ENCODE measurements around the gene C17orf75. TPM values are rescaled to one million over a fixed set of nuclear protein-coding genes. Genes with fewer than 3 reads are reported as not detected.
A peak's percentile ranks its signal among the peaks of the same experiment; 100 is the strongest.
"Not testable (repeated sequence)": the region's sequence is repeated elsewhere in the genome, so short reads cannot be mapped to it uniquely, and the experiment has no call there.

C17orf75 gene
- polyA plus RNA-seq, 3 donors: 4.1 to 5.7 (median 5.0) TPM

DNA sequence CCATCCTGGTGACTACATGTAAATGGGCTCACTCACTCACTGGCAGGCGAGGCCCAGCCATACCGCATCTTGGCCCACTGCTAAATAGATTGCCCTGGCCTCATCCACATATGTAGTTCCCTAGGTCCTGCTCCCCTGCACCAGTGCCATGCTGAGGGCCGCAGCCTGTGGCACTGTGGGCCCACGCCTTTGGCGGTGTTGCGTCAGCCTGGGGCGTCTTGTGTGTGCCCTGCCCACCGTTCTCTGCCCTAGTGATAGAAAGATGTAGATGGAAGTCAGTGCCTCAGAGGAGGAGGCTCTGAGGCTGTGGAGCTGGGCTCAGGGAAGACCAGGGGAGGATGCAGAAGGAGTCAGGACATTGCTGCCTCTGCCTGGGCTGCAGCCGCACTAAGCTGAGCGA is 18.9 kb downstream of the C17orf75 start:
- TF ChIP-seq CTCF (IDR thresholded peaks at IDR 0.05): no peak
- Mint-ChIP-seq H3K9me3 (peaks cover 0 to 3% (median 0%) of the 10 kb centered on the region in 7 donors), H3K36me3 (peaks cover 0 to 2% of the 10 kb centered on the region in 2 donors), H3K4me3 (peak overlapping the region in 1 of 2 donors; percentile 9), H3K27me3 (ENCODE audit: low read depth in 3 of 3) (peaks cover 2 to 8% (median 4%) of the 10 kb centered on the region in 3 donors), H3K27ac (peak overlapping the region in 3 of 7 donors; percentile 35 to 70 (median 58)), H3K4me1 (peaks cover 38% of the 10 kb centered on the region)
- Histone ChIP-seq H3K27ac (ENCODE audit: low read depth in 1 of 2, low read length in 2 of 2) (no peak overlapping the region), H3K9me3 (replicated peaks in 1 of 2; ENCODE audit: control insufficient read depth in 1 of 2, insufficient read depth in 1 of 2, low read length in 2 of 2) (no peaks in the 10 kb centered on the region), H2AFZ (ENCODE audit: insufficient read depth, low read depth, low read length, poor library complexity, severe bottlenecking) (peak overlapping the region; percentile 67), H3K9ac (ENCODE audit: insufficient read depth, low read length, poor library complexity, severe bottlenecking) (no peak overlapping the region), H4K20me1 (ENCODE audit: insufficient read depth, low read length) (no peaks in the 10 kb centered on the region), H3K4me3 (replicated peaks in 1 of 3; ENCODE audit: low read depth in 2 of 3, low read length in 3 of 3) (no peak overlapping the region), H3K27me3 (ENCODE audit: control insufficient read depth in 2 of 2, insufficient read depth in 2 of 2, low read length in 2 of 2) (no peaks in the 10 kb centered on the region), H3K4me2 (replicated peaks; ENCODE audit: extremely low read depth, low read length, poor library complexity, severe bottlenecking) (no peak overlapping the region), H3K79me2 (ENCODE audit: insufficient read depth, low read length) (no peaks in the 10 kb centered on the region), H3K36me3 (replicated peaks in 1 of 2; ENCODE audit: control insufficient read depth in 1 of 2, insufficient read depth in 2 of 2, low read length in 2 of 2) (no peaks in the 10 kb centered on the region), H3K4me1 (ENCODE audit: control insufficient read depth in 1 of 2, insufficient read depth in 2 of 2, low read length in 2 of 2) (peaks cover 23 to 35% of the 10 kb centered on the region in 2 donors)
- 60% methylated on average over 10 of the region's 10 CpGs for WGBS (ENCODE audit: insufficient coverage)
- DNase-seq: no peak
- intact Hi-C loops (cut with micrococcal nuclease): loop anchor here in 1 of 2 donors (5.0 kb wide), 1 partner anchor 71 kb away; no protein-coding TSS in a partner anchor

GRCh38 chr17:32320847-32321246 is 21.1 kb downstream of the C17orf75 start:
- Mint-ChIP-seq H3K9me3 (peaks cover 0 to 3% (median 0%) of the 10 kb centered on the region in 7 donors), H3K4me1 (peaks cover 37% of the 10 kb centered on the region), H3K27me3 (ENCODE audit: low read depth in 3 of 3) (peaks cover 2 to 8% (median 4%) of the 10 kb centered on the region in 3 donors), H3K27ac (peak overlapping the region in 1 of 7 donors; percentile 27), H3K36me3 (peaks cover 0 to 2% of the 10 kb centered on the region in 2 donors), H3K4me3 (peak overlapping the region in 1 of 2 donors; percentile 16)
- Histone ChIP-seq H3K27me3 (ENCODE audit: control insufficient read depth in 2 of 2, insufficient read depth in 2 of 2, low read length in 2 of 2) (no peaks in the 10 kb centered on the region), H3K79me2 (ENCODE audit: insufficient read depth, low read length) (no peaks in the 10 kb centered on the region), H3K4me3 (replicated peaks in 1 of 3; ENCODE audit: low read depth in 2 of 3, low read length in 3 of 3) (no peak overlapping the region), H3K27ac (ENCODE audit: low read depth in 1 of 2, low read length in 2 of 2) (no peak overlapping the region), H4K20me1 (ENCODE audit: insufficient read depth, low read length) (no peaks in the 10 kb centered on the region), H3K9me3 (replicated peaks in 1 of 2; ENCODE audit: control insufficient read depth in 1 of 2, insufficient read depth in 1 of 2, low read length in 2 of 2) (no peaks in the 10 kb centered on the region), H3K36me3 (replicated peaks in 1 of 2; ENCODE audit: control insufficient read depth in 1 of 2, insufficient read depth in 2 of 2, low read length in 2 of 2) (no peaks in the 10 kb centered on the region), H3K9ac (ENCODE audit: insufficient read depth, low read length, poor library complexity, severe bottlenecking) (no peak overlapping the region), H3K4me2 (replicated peaks; ENCODE audit: extremely low read depth, low read length, poor library complexity, severe bottlenecking) (no peak overlapping the region), H2AFZ (ENCODE audit: insufficient read depth, low read depth, low read length, poor library complexity, severe bottlenecking) (no peak overlapping the region), H3K4me1 (ENCODE audit: control insufficient read depth in 1 of 2, insufficient read depth in 2 of 2, low read length in 2 of 2) (peaks cover 23 to 35% of the 10 kb centered on the region in 2 donors)
- TF ChIP-seq CTCF (IDR thresholded peaks at IDR 0.05): no peak
- no peak for DNase-seq
- intact Hi-C loops (cut with micrococcal nuclease): loop anchor here in 1 of 2 donors (5.0 kb wide), 1 partner anchor 69 kb away; no protein-coding TSS in a partner anchor
- 93% methylated on average over 14 of the region's 15 CpGs for WGBS (ENCODE audit: insufficient coverage)

- H3K4me1 Mint-ChIP-seq: peaks cover 37% of the 10 kb centered on the region
- not testable (repeated sequence) for DNase-seq; H3K9me3 Mint-ChIP-seq; H3K27ac ChIP-seq (ENCODE audit: low read depth in 1 of 2, low read length in 2 of 2); H4K20me1 ChIP-seq (ENCODE audit: insufficient read depth, low read length); H3K27ac Mint-ChIP-seq; H3K36me3 ChIP-seq (replicated peaks in 1 of 2; ENCODE audit: control insufficient read depth in 1 of 2, insufficient read depth in 2 of 2, low read length in 2 of 2); H3K4me2 ChIP-seq (replicated peaks; ENCODE audit: extremely low read depth, low read length, poor library complexity, severe bottlenecking); H3K4me3 Mint-ChIP-seq; H3K36me3 Mint-ChIP-seq; H3K4me3 ChIP-seq (replicated peaks in 1 of 3; ENCODE audit: low read depth in 2 of 3, low read length in 3 of 3); H3K9me3 ChIP-seq (replicated peaks in 1 of 2; ENCODE audit: control insufficient read depth in 1 of 2, insufficient read depth in 1 of 2, low read length in 2 of 2); H3K79me2 ChIP-seq (ENCODE audit: insufficient read depth, low read length); H2AFZ ChIP-seq (ENCODE audit: insufficient read depth, low read depth, low read length, poor library complexity, severe bottlenecking); H3K27me3 Mint-ChIP-seq (ENCODE audit: low read depth in 3 of 3); H3K27me3 ChIP-seq (ENCODE audit: control insufficient read depth in 2 of 2, insufficient read depth in 2 of 2, low read length in 2 of 2); H3K9ac ChIP-seq (ENCODE audit: insufficient read depth, low read length, poor library complexity, severe bottlenecking)
- WGBS (ENCODE audit: insufficient coverage): 95% methylated on average over 3 of the region's 6 CpGs
- intact Hi-C loops (cut with micrococcal nuclease): loop anchor here in 1 of 2 donors (5.0 kb wide), 1 partner anchor 68 kb away; no protein-coding TSS in a partner anchor
- H3K4me1 ChIP-seq (ENCODE audit: control insufficient read depth in 1 of 2, insufficient read depth in 2 of 2, low read length in 2 of 2): peaks cover 23 to 35% of the 10 kb centered on the region in 2 donors
Observed at GRCh38 chr17:32320080-32320479, 21.9 kb downstream of the C17orf75 start.

Measured in CD14-positive monocyte (primary cell).